SK-N-MC (cell line): ENCODE data around the gene ITGA8.

Experiments used
- EZH2 ChIP-seq: fragments of 200-600 bp; sonication (generic); IDR thresholded peaks from one replicate; pipeline ENCODE4 v1.6.1; 2017; ENCODE audit warnings: antibody characterized with exemption
- POLR2AphosphoS5 ChIP-seq: IDR thresholded peaks from 2 replicates; pipeline ENCODE4 v1.6.1; 2012; ENCODE audit warnings: mild to moderate bottlenecking, low read depth, low read length, borderline replicate concordance

GRCh38 chr10:15521328-15521903, 198.3 kb downstream of the ITGA8 start:
- no peak for TF ChIP-seq EZH2
- TF ChIP-seq POLR2AphosphoS5 = no peak
